Esophagus squamous epithelium (tissue), 5 donors: ENCODE measurements around the gene MYH15. TPM values are rescaled to one million over a fixed set of nuclear protein-coding genes. Genes with fewer than 3 reads are reported as not detected.
"Not testable (repeated sequence)": the region's sequence is repeated elsewhere in the genome, so short reads cannot be mapped to it uniquely, and the experiment has no call there.

Experiments
- DNase-seq: peaks from one replicate; lab custom pipeline; 2025; lab: John Stamatoyannopoulos, UW
- H3K27ac ChIP-seq, 4 donors: fragments of 200-600 bp; sonication (generic); one replicate each; pipeline ENCODE4 v1.5.1; 2016 to 2019; ENCODE audit warnings: mild to moderate bottlenecking in 1 of 4
- H3K27me3 ChIP-seq, 4 donors: fragments of 200-600 bp; sonication (generic); 1 replicate in 3 of 4; 2 replicates in 1 of 4; pipeline versions ENCODE4 v1.5.1 to v1.6.0; 2017 to 2021; ENCODE audit warnings: antibody characterized with exemption in 1 of 4
- H3K36me3 ChIP-seq, 3 donors: fragments of 200-600 bp; sonication (generic); one replicate each; pipeline ENCODE4 v1.5.1; 2016 to 2019
- H3K4me1 ChIP-seq, 3 donors: fragments of 200-600 bp; sonication (generic); one replicate each; pipeline ENCODE4 v1.5.1; 2017 to 2019
- H3K4me3 ChIP-seq, 4 donors: fragments of 200-600 bp; sonication (generic); 1 replicate in 3 of 4; 2 replicates in 1 of 4; pipeline ENCODE4 v1.5.1; 2016 to 2019; ENCODE audit warnings: mild to moderate bottlenecking in 2 of 4, moderate library complexity in 1 of 4
- H3K9me3 ChIP-seq, 3 donors: fragments of 200-600 bp; sonication (generic); one replicate each; pipeline ENCODE4 v1.5.1; 2016 to 2019
- CTCF ChIP-seq, 6 experiments: fragments of 450-650 bp in 4 of 6; fragments of 200-600 bp in 2 of 6; sonication (generic) in 2 of 6; IDR thresholded peaks; one replicate each; pipeline ENCODE4 v1.5.1; 2016 to 2019; ENCODE audit warnings: antibody characterized with exemption in 6 of 6, mild to moderate bottlenecking in 4 of 6, moderate library complexity in 4 of 6
- POLR2A ChIP-seq, 4 donors: fragments of 450-650 bp; IDR thresholded peaks; one replicate each; pipeline ENCODE4 v1.6.1; 2017; ENCODE audit warnings: antibody characterized with exemption in 4 of 4, mild to moderate bottlenecking in 4 of 4, moderate library complexity in 3 of 4
- WGBS, 2 donors: methylation state at CpG; one replicate each; pipeline ENCODE4 v1.1.5; 2018; 5-methylcytosine and 5-hydroxymethylcytosine counted together
- intact Hi-C: fragments of 100-400 bp; cut with DNase I; formaldehyde crosslinking; loops from one replicate; pipeline ENCODE4 v1.15.0; 2022
- total RNA-seq, 4 donors: library from RNA; depleted of rRNA; stranded (reverse); fragments of >200 nt; gene quantifications; one replicate each; pipeline ENCODE4 v1.1.0, GENCODE V29; 2016
- donor health status: DM: yes; HTN: yes; CAD: no.

Gene MYH15
- total RNA-seq, 4 donors from 2014 or later, result under 0.01 TPM; not detected in 3

DNA sequence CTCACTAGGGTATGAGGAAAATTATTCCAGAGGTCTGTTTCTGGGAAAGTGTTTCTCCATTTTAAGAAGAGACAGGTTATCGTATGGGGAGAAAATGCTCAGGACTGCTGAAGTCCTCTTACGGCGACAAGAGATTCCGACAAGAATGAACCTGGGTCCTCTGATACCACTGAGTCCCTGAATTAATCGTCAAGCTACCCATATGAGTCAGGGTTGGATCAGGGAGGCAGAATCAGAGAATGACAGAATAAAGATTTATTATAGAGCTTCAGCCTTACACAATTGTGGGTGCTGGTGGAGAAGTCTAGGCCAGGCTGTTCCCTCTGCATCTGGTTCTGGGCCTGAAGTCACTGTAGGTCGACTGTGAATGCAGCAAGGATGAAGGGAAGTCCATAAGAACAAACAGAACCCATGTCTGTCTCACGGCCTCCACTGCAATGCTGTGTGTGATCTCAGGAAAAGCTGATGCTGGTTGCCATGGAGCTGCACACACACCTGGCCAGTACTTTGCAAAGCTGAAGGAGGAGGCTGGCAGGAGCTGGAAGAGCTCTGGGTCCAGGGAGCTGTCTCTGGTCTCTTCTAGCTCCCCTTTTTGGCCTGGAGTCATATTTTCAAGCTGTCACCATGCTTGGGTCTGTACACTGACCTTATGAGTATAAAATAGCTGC, 130.1 kb downstream of the MYH15 start:
- H3K36me3 ChIP-seq, result no peaks in the 10 kb centered on the region
- no peaks in the 10 kb centered on the region for H3K9me3 ChIP-seq
- H3K27me3 ChIP-seq, result no peaks in the 10 kb centered on the region
- H3K4me3 ChIP-seq, result no peak overlapping the region
- WGBS, 2 donors, result 73 to 76% methylated on average over 7 of the region's 7 CpGs
- TF ChIP-seq CTCF (IDR thresholded peaks at IDR 0.05) (no peak), POLR2A (IDR thresholded peaks at IDR 0.05) (no peak)
- DNase-seq, result no peak
- intact Hi-C loops, result no loop called here
- H3K27ac ChIP-seq, result no peak overlapping the region
- no peaks in the 10 kb centered on the region for H3K4me1 ChIP-seq

- H3K9me3 ChIP-seq, H3K36me3 ChIP-seq, H3K4me3 ChIP-seq, H3K4me1 ChIP-seq, H3K27me3 ChIP-seq, H3K27ac ChIP-seq, DNase-seq, intact Hi-C loops: not testable (repeated sequence)
- WGBS, 2 donors, result 76 to 86% methylated on average over 1 to 2 of the region's 2 CpGs
Measured at GRCh38 chr3:108378952-108379342, 131.4 kb downstream of the MYH15 start.

DNA sequence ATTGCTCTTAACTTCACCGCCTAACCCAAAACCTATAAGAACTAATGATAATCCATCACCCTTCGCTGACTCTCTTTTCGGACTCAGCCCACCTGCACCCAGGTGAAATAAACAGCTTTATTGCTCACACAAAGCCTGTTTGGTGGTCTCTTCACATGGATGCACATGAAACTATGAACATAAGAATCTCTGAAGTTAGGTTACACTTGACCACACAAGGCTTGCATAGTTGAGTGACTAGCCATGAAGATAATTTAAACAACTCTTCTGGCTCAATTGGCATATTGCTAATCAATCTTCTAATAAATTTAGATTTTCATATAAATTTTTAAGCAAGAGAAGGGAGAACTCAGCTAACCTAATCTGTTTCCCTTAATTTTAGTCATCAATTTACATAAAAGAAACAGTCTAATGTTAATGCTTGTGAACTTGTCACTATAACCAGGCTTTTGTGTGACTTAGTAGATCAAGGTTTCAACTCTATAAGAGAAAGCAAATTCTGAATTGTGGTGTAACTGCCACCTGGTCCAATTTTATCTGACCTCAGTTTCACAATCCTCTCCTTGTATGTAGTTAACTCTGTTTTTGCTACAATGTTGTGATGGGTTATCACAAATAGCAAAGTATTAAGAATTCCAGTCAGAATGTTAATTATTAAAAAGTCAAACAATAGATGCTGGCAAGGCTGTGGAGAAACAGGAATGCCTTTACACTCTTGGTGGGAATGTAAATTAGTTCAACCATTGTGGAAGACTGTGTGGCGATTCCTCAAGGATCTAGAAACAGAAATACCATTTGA, 132.0 kb downstream of the MYH15 start:
- Histone ChIP-seq H3K27me3 (no peaks in the 10 kb centered on the region), H3K4me1 (no peaks in the 10 kb centered on the region), H3K36me3 (no peaks in the 10 kb centered on the region), H3K9me3 (no peaks in the 10 kb centered on the region), H3K4me3 (no peak overlapping the region), H3K27ac (no peak overlapping the region)
- no peak for DNase-seq
- intact Hi-C loops, result no loop called here
- 94 to 98% methylated on average over 4 of the region's 4 CpGs for WGBS, 2 donors
- TF ChIP-seq CTCF (IDR thresholded peaks at IDR 0.05), result no peak
- no peak for TF ChIP-seq POLR2A (IDR thresholded peaks at IDR 0.05)

DNA sequence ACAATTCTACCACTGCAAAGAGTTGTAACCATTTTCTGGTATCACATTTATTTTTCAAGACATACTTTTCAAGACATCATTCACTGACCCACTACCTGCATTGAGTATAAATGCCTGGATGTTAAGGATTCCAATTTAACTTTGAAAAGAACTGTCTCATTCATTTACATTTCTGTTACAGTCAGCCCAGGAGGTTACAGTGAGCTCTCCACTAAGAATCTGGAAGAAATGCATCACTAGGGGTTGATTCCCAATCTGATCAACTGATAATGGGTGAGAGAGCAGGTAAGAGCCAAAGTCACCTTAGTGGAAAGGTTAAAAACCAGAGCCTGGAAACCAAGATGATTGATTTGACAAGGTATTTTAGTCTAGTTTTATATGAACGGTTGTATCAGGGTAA, 133.0 kb downstream of the MYH15 start:
- Histone ChIP-seq H3K36me3 (no peaks in the 10 kb centered on the region), H3K27me3 (no peaks in the 10 kb centered on the region), H3K27ac (no peak overlapping the region), H3K9me3 (no peaks in the 10 kb centered on the region), H3K4me1 (no peaks in the 10 kb centered on the region), H3K4me3 (no peak overlapping the region)
- TF ChIP-seq POLR2A (IDR thresholded peaks at IDR 0.05) (no peak), CTCF (IDR thresholded peaks at IDR 0.05) (no peak)
- intact Hi-C loops, result no loop called here
- DNase-seq, result no peak
- WGBS, 2 donors, result 92% methylated on average over 1 of the region's 1 CpG

- Histone ChIP-seq H3K27me3 (no peaks in the 10 kb centered on the region), H3K27ac (no peak overlapping the region), H3K4me3 (no peak overlapping the region), H3K9me3 (no peaks in the 10 kb centered on the region), H3K4me1 (no peaks in the 10 kb centered on the region), H3K36me3 (no peaks in the 10 kb centered on the region)
- TF ChIP-seq POLR2A (IDR thresholded peaks at IDR 0.05) (no peak), CTCF (IDR thresholded peaks at IDR 0.05) (no peak)
- intact Hi-C loops, result no loop called here
- WGBS, 2 donors, result 0 to 50% methylated on average over 1 of the region's 1 CpG
- no peak for DNase-seq
Measured at GRCh38 chr3:108376026-108376425, 134.4 kb downstream of the MYH15 start.
